SU-DHL-6 (cell line): Measurements from ENCODE around the gene C6orf120.
A peak's percentile ranks its signal among the peaks of the same experiment; 100 is the strongest.

Experiments
- H2AFZ ChIP-seq: fragments of 200-600 bp; sonication (generic); 2 replicates; pipeline ENCODE4 v1.6.1; 2014; ENCODE audit warnings: low read depth, mild to moderate bottlenecking, moderate library complexity, mixed read lengths, antibody characterized with exemption, low read length; ENCODE audit not compliant: severe bottlenecking
- H3F3A ChIP-seq: fragments of 200-600 bp; shearing (Covaris generic); 2 replicates; pipeline ENCODE4 v1.6.0; 2016; ENCODE audit warnings: antibody characterized with exemption, mild to moderate bottlenecking; ENCODE audit not compliant: insufficient read depth
- H3K27ac ChIP-seq: fragments of 200-600 bp; sonication (generic); 2 replicates; pipeline ENCODE4 v1.5.1; 2016; ENCODE audit warnings: low read depth, mild to moderate bottlenecking, low read length, moderate library complexity, mixed read lengths
- H3K27me3 ChIP-seq: fragments of 200-600 bp; sonication (generic), shearing (Covaris generic); 2 replicates; pipeline ENCODE4 v1.6.0; 2014; ENCODE audit warnings: mild to moderate bottlenecking, low read length
- H3K36me3 ChIP-seq: fragments of 200-600 bp; sonication (generic); 2 replicates; pipeline ENCODE4 v1.6.1; 2014; ENCODE audit warnings: mild to moderate bottlenecking, low read length, mixed read lengths
- H3K4me2 ChIP-seq: fragments of 300-600, 200-600 bp; shearing (Covaris generic), sonication (generic); 2 replicates; pipeline ENCODE4 v1.6.0; 2014; ENCODE audit warnings: low read length, low read depth, mild to moderate bottlenecking; ENCODE audit not compliant: poor library complexity, severe bottlenecking
- H3K4me3 ChIP-seq: fragments of 200-600 bp; sonication (generic); 2 replicates; pipeline ENCODE4 v1.5.1; 2014; ENCODE audit warnings: antibody characterized with exemption, low read length, mild to moderate bottlenecking, mixed read lengths; ENCODE audit not compliant: insufficient read depth, poor library complexity, severe bottlenecking
- H3K79me2 ChIP-seq: fragments of 200-600 bp; sonication (generic); 2 replicates; pipeline ENCODE4 v1.6.1; 2014; ENCODE audit warnings: mild to moderate bottlenecking, low read length, moderate library complexity; ENCODE audit not compliant: insufficient read depth
- H3K9ac ChIP-seq: fragments of 200-600 bp; sonication (generic); 2 replicates; pipeline ENCODE4 v1.7.0; 2014; ENCODE audit warnings: mild to moderate bottlenecking, low read length
- H3K9me2 ChIP-seq: fragments of 200-600 bp; sonication (generic); replicated peaks from 2 replicates; pipeline ENCODE4 v1.6.1; 2014; ENCODE audit warnings: low read length; ENCODE audit not compliant: insufficient read depth
- H3K9me3 ChIP-seq: fragments of 200-600 bp; sonication (generic); 2 replicates; pipeline ENCODE4 v1.6.1; 2014; ENCODE audit warnings: low read length, mixed read lengths; ENCODE audit not compliant: insufficient read depth
- H4K20me1 ChIP-seq: fragments of 200-600 bp; sonication (generic); 2 replicates; pipeline ENCODE4 v1.6.1; 2014; ENCODE audit warnings: low read depth, mild to moderate bottlenecking, antibody characterized with exemption, low read length, moderate library complexity, mixed read lengths
- EZH2phosphoT487 ChIP-seq: fragments of 200-600 bp; sonication (generic), shearing (Covaris generic); conservative IDR thresholded peaks from 2 replicates; pipeline ENCODE4 v1.6.1; 2018; ENCODE audit warnings: mild to moderate bottlenecking, antibody characterized with exemption, low read length, moderate library complexity, mixed read lengths
- TF ChIP-seq, protein P1 (sequence below): fragments of 200-600 bp; sonication (generic); IDR thresholded peaks from one replicate; pipeline ENCODE4 v1.5.1; 2017; ENCODE audit warnings: antibody characterized with exemption, mild to moderate bottlenecking, low read length, moderate library complexity; ENCODE audit not compliant: insufficient read depth, poor library complexity, severe bottlenecking

C6orf120 gene

DNA sequence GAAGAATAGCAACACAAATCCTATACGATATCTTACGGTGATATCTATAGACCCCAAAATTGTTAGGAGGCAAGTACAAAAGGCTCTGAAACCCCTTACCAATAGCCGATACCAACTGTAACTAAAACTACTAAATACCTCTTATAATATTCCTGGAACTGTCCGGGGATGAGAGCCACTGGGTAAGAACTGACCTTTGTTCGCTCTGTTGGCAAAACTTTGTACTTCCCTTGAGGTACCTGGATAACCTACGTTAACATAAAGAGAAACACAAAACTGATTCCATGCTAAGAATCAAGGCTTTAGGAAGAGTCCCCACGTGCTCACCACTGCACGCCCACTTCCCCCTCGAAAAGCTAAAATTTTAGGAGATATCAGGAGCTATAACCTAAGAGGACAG is 12.7 kb downstream of the C6orf120 start:
- H3K4me3 ChIP-seq, result no peak overlapping the region
- H3K27me3 ChIP-seq, result no peaks in the 10 kb centered on the region
- H3K79me2 ChIP-seq, result peaks cover 18% of the 10 kb centered on the region
- no peak overlapping the region for H3K27ac ChIP-seq
- TF ChIP-seq, protein P1, sequence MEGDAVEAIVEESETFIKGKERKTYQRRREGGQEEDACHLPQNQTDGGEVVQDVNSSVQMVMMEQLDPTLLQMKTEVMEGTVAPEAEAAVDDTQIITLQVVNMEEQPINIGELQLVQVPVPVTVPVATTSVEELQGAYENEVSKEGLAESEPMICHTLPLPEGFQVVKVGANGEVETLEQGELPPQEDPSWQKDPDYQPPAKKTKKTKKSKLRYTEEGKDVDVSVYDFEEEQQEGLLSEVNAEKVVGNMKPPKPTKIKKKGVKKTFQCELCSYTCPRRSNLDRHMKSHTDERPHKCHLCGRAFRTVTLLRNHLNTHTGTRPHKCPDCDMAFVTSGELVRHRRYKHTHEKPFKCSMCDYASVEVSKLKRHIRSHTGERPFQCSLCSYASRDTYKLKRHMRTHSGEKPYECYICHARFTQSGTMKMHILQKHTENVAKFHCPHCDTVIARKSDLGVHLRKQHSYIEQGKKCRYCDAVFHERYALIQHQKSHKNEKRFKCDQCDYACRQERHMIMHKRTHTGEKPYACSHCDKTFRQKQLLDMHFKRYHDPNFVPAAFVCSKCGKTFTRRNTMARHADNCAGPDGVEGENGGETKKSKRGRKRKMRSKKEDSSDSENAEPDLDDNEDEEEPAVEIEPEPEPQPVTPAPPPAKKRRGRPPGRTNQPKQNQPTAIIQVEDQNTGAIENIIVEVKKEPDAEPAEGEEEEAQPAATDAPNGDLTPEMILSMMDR, result no peak
- TF ChIP-seq EZH2phosphoT487, result no peak
- H3K9me3 ChIP-seq, result no peaks in the 10 kb centered on the region
- H3K9ac ChIP-seq, result no peak overlapping the region
- peaks cover 45% of the 10 kb centered on the region for H3K36me3 ChIP-seq
- H3K4me2 ChIP-seq, result no peak overlapping the region
- H4K20me1 ChIP-seq, result 0 out of 2 replicates have a peak, but pooled peaks cover 4% of the 10 kb centered on the region
- H2AFZ ChIP-seq, result no peak overlapping the region
- peaks cover 21% of the 10 kb centered on the region for H3F3A ChIP-seq
- H3K9me2 ChIP-seq, result no peaks in the 10 kb centered on the region

DNA sequence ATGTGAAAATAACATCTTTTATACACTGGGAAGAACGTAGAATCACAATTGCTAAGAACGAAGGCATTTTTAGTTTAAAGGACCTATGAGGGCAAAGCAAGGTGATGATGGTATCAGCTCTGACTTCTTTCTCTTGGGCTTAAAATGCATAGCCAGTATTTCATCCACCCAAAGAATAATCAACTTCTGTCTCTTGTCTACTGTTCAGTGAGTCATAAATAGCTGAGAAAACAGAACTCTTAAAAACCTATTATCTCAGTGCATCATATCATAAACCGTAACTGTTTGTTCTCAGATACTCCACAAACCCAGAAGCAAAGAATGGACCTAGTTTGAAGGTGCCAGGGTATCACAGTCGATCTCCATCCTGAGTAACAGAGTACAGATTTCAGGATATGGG is 17.2 kb downstream of the C6orf120 start:
- peaks cover 55% of the 10 kb centered on the region for H3K79me2 ChIP-seq
- no peak overlapping the region for H2AFZ ChIP-seq
- H4K20me1 ChIP-seq, result peaks cover 21% of the 10 kb centered on the region
- H3K9ac ChIP-seq, result no peak overlapping the region
- TF ChIP-seq, protein P1, result no peak
- no peak for TF ChIP-seq EZH2phosphoT487
- H3K27ac ChIP-seq, result no peak overlapping the region
- no peaks in the 10 kb centered on the region for H3K9me2 ChIP-seq
- peaks cover 14% of the 10 kb centered on the region; the same call in 1 of the 2 replicates for H3F3A ChIP-seq
- no peaks in the 10 kb centered on the region for H3K27me3 ChIP-seq
- peaks cover 25% of the 10 kb centered on the region; the same call in 1 of the 2 replicates for H3K36me3 ChIP-seq
- H3K9me3 ChIP-seq, result no peaks in the 10 kb centered on the region
- H3K4me2 ChIP-seq, result no peak overlapping the region
- no peak overlapping the region for H3K4me3 ChIP-seq

DNA sequence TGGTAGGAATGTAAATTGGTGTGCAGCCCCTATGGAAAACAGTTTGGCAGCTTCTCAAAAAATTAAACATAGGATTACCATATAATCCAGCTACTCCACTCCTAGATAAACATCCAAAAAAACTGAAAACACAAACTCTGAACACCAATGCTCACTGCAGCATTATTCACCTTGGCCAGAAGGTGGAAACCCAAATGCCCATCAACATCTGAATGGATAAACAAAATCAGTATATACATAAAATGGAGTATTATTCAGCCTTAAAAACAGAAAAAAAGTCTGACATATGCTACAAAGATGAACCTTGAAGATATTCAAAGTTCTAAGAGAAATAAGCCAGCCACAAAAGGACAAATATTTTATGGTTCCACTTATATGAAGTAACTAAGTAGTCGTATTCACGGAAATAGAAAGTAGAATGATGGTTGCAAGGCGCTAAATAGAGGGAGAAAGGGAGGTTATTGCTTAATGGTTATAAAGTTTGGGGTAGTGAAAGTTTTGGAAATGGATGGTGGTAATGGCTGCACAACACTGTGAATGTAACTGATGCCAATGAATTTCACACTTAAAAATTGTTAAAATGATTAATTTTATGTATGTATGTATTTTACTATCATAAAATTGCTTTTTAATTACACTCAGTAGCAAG is 18.4 kb downstream of the C6orf120 start:
- peak overlapping the region; percentile 95 for H3K4me2 ChIP-seq
- no peak overlapping the region for H2AFZ ChIP-seq
- TF ChIP-seq, protein P1, result no peak
- TF ChIP-seq EZH2phosphoT487, result no peak
- no peaks in the 10 kb centered on the region for H3K9me2 ChIP-seq
- H4K20me1 ChIP-seq, result peaks cover 21% of the 10 kb centered on the region
- peaks cover 20% of the 10 kb centered on the region for H3F3A ChIP-seq
- no peaks in the 10 kb centered on the region for H3K9me3 ChIP-seq
- no peak overlapping the region for H3K27ac ChIP-seq
- peaks cover 21% of the 10 kb centered on the region; the same call in 1 of the 2 replicates for H3K36me3 ChIP-seq
- H3K4me3 ChIP-seq, result no peak overlapping the region
- peaks cover 55% of the 10 kb centered on the region for H3K79me2 ChIP-seq
- H3K9ac ChIP-seq, result no peak overlapping the region
- no peaks in the 10 kb centered on the region for H3K27me3 ChIP-seq
